Activated CD4-positive, alpha-beta memory T cell treated with anti-CD3 and anti-CD28 coated beads for 36 hours (primary cell): ENCODE measurements around the gene TSPAN13. TPM values are rescaled to one million over a fixed set of nuclear protein-coding genes. Genes with fewer than 3 reads are reported as not detected.

Experiments used
- CTCF ChIA-PET: fragments of 350-600 bp; sonication (Branson Sonifier 250); formaldehyde crosslinking; loops from one replicate; lab custom pipeline; 2021; ENCODE audit warnings: antibody characterized with exemption, inconsistent platforms; lab: Charles Lee
- POLR2A ChIA-PET: fragments of 350-600 bp; sonication (Branson Sonifier 250); formaldehyde crosslinking; loops from one replicate; lab custom pipeline; 2021; ENCODE audit warnings: antibody characterized with exemption; lab: Charles Lee
- DNase-seq: peaks from one replicate; pipeline ENCODE4 v3.0.0-alpha.2; 2020
- H3K27ac Mint-ChIP-seq: one replicate; pipeline ENCODE4 v1.8.0; 2021; ENCODE audit warnings: mixed read lengths
- H3K27me3 Mint-ChIP-seq: one replicate; pipeline ENCODE4 v1.8.0; 2021; ENCODE audit warnings: mixed read lengths
- H3K36me3 Mint-ChIP-seq: one replicate; pipeline ENCODE4 v1.8.0; 2021; ENCODE audit warnings: mixed read lengths
- H3K4me1 Mint-ChIP-seq: one replicate; pipeline ENCODE4 v1.8.0; 2021; ENCODE audit warnings: low read depth, mixed read lengths
- H3K4me3 Mint-ChIP-seq: one replicate; pipeline ENCODE4 v1.8.0; 2021; ENCODE audit warnings: mild to moderate bottlenecking, mixed read lengths
- H3K9me3 Mint-ChIP-seq: one replicate; pipeline ENCODE4 v1.8.0; 2021; ENCODE audit warnings: mixed read lengths
- intact Hi-C: fragments of 100-400 bp; cut with micrococcal nuclease; formaldehyde crosslinking; loops from one replicate; pipeline ENCODE4 v1.15.1; 2023
- total RNA-seq, 2 experiments: library from RNA; stranded (reverse); gene quantifications; one replicate each; pipeline ENCODE4 v1.2.3, GENCODE V29; 2021

The TSPAN13 gene
- total RNA-seq, 2 experiments from 2014 or later = 0.41 to 0.76 TPM

- Mint-ChIP-seq H3K4me1 (no peaks in the 10 kb centered on the region), H3K4me3 (no peak overlapping the region), H3K27ac (no peak overlapping the region), H3K27me3 (peaks cover 23% of the 10 kb centered on the region), H3K36me3 (no peaks in the 10 kb centered on the region), H3K9me3 (peaks cover 4% of the 10 kb centered on the region)
- intact Hi-C loops = no loop called here
- no peak for DNase-seq
- ChIA-PET CTCF (no interaction called here), POLR2A (no interaction called here)
These were observed 72.5 kb downstream of the TSPAN13 start for GRCh38 chr7:16826060-16826459.

GRCh38 chr7:16833373-16833772 is 79.8 kb downstream of the TSPAN13 start:
- Mint-ChIP-seq H3K4me1 (no peaks in the 10 kb centered on the region), H3K27ac (no peak overlapping the region), H3K27me3 (peaks cover 3% of the 10 kb centered on the region), H3K9me3 (peaks cover 4% of the 10 kb centered on the region), H3K4me3 (no peak overlapping the region), H3K36me3 (no peaks in the 10 kb centered on the region)
- intact Hi-C loops = no loop called here
- POLR2A ChIA-PET = no interaction called here
- DNase-seq = no peak
- CTCF ChIA-PET = no interaction called here

Other genes starting within 250 kb of the TSPAN13 start
- gene LRRC72, start 226.9 kb upstream of the TSPAN13 start, total RNA-seq = not detected
- gene ANKMY2, start 108.0 kb upstream of the TSPAN13 start, total RNA-seq = 1 to 10 TPM; 7.8 to 8.4 TPM
- gene BZW2, start 107.6 kb upstream of the TSPAN13 start, total RNA-seq = 10 to 100 TPM; 84.2 to 89.8 TPM
- not detected for gene AGR2, start 51.2 kb downstream of the TSPAN13 start, total RNA-seq
- gene AGR3, start 128.2 kb downstream of the TSPAN13 start, total RNA-seq = not detected